GM12878 (cell line): Measurements from ENCODE around the gene MICAL3. TPM values are rescaled to one million over a fixed set of nuclear protein-coding genes. Genes with fewer than 3 reads are reported as not detected.

Experiments
- ATAC-seq: fragments of 200-7000 bp; cut with Tn5 transposase; 3 replicates; pipeline ENCODE4 v1.9.1; 2020; ENCODE audit warnings: mild to moderate bottlenecking, moderate library complexity
- BruUV-seq: library from RNA; stranded (reverse); fragments of 400-500 nt; replicated peaks from 2 replicates; lab custom pipeline; 2021; lab: Mats Ljungman, UMichigan
- CTCF ChIA-PET: fragments of 300-600 bp; sonication (Branson Sonifier 250); formaldehyde crosslinking; extraction: SDS; loops from one replicate; lab custom pipeline; 2021; ENCODE audit warnings: inconsistent platforms; lab: Yijun Ruan, JAX
- POLR2A ChIA-PET: fragments of 350-600 bp; formaldehyde crosslinking; extraction: SDS; loops from one replicate; lab custom pipeline; 2021; ENCODE audit warnings: inconsistent platforms; lab: Charles Lee
- RAD21 ChIA-PET: fragments of 300-600 bp; sonication (Branson Sonifier 250); formaldehyde crosslinking; loops from one replicate; lab custom pipeline; 2023; ENCODE audit warnings: antibody characterized with exemption; ENCODE audit not compliant: unreplicated experiment; lab: Charles Lee
- SMC1A ChIA-PET: fragments of 300-600 bp; sonication (Branson Sonifier 250); formaldehyde crosslinking; loops from one replicate; lab custom pipeline; 2023; ENCODE audit not compliant: unreplicated experiment, uncharacterized antibody; lab: Charles Lee
- DNase-seq: peaks from one replicate; pipeline ENCODE4 v3.0.0-alpha.2; 2011; ENCODE audit warnings: low read depth, low spot score
- FAIRE-seq: peaks from 3 replicates; lab custom pipeline; 2011; peaks lifted over from hg19 to GRCh38; lab: Jason Lieb, UNC
- H2AFZ ChIP-seq: 2 replicates; pipeline ENCODE4 v1.6.0; 2011; ENCODE audit warnings: low read depth, low read length, control low read depth; ENCODE audit not compliant: control insufficient read depth
- H3K27ac ChIP-seq: 2 replicates; pipeline ENCODE4 v1.5.1; 2011; ENCODE audit warnings: control low read depth; ENCODE audit not compliant: control insufficient read depth, insufficient read depth
- H3K27me3 ChIP-seq, 2 experiments: replicated peaks in 1 of 2; 2 replicates each; pipeline versions ENCODE4 v1.6.0 to v1.6.1; 2011; ENCODE audit warnings: low read length in 1 of 2; ENCODE audit not compliant: control insufficient read depth in 2 of 2, insufficient read depth in 2 of 2
- H3K36me3 ChIP-seq, 2 experiments: 2 replicates each; pipeline ENCODE4 v1.5.1; 2011; ENCODE audit warnings: low read length in 1 of 2; ENCODE audit not compliant: control insufficient read depth in 2 of 2, insufficient read depth in 2 of 2
- H3K4me1 ChIP-seq: 2 replicates; pipeline ENCODE4 v1.6.1; 2011; ENCODE audit warnings: mild to moderate bottlenecking, low read length, moderate library complexity, mixed read lengths; ENCODE audit not compliant: control insufficient read depth, insufficient read depth
- H3K4me2 ChIP-seq: 2 replicates; pipeline ENCODE4 v1.6.0; 2011; ENCODE audit warnings: control low read depth; ENCODE audit not compliant: control insufficient read depth, insufficient read depth
- H3K4me3 ChIP-seq: fragments of 200-600 bp; sonication (generic); 2 replicates; pipeline ENCODE4 v1.5.1; 2016
- H3K79me2 ChIP-seq: 2 replicates; pipeline ENCODE4 v1.6.0; 2011; ENCODE audit warnings: low read length; ENCODE audit not compliant: control insufficient read depth, insufficient read depth
- H3K9ac ChIP-seq: 2 replicates; pipeline ENCODE4 v1.8.0; 2011; ENCODE audit warnings: low read length, control low read depth, mixed read lengths; ENCODE audit not compliant: control insufficient read depth, insufficient read depth
- H3K9me3 ChIP-seq: replicated peaks from 3 replicates; pipeline ENCODE4 v1.5.1; 2011; ENCODE audit warnings: mild to moderate bottlenecking, low read length; ENCODE audit not compliant: control insufficient read depth, insufficient read depth
- H4K20me1 ChIP-seq: 2 replicates; pipeline ENCODE4 v1.6.0; 2011; ENCODE audit not compliant: control insufficient read depth, insufficient read depth
- BCL11A ChIP-seq: IDR thresholded peaks from 2 replicates; pipeline ENCODE4 v1.6.1; 2011; ENCODE audit warnings: low read depth, low read length
- GABPA ChIP-seq: IDR thresholded peaks from 2 replicates; pipeline ENCODE4 v1.6.1; 2014; ENCODE audit warnings: antibody characterized with exemption, low read depth, mild to moderate bottlenecking, inconsistent platforms
- MTA2 ChIP-seq: fragments of 450-650 bp; IDR thresholded peaks from 2 replicates; pipeline ENCODE4 v1.6.1; 2016; ENCODE audit warnings: low read depth, mild to moderate bottlenecking, moderate library complexity
- POLR2A ChIP-seq: IDR thresholded peaks from 2 replicates; pipeline ENCODE4 v1.6.1; 2011; ENCODE audit warnings: low read depth, mild to moderate bottlenecking, low read length
- ZNF384 ChIP-seq: IDR thresholded peaks from 2 replicates; pipeline ENCODE4 v1.6.1; 2012; ENCODE audit warnings: low read depth, mild to moderate bottlenecking, low read length, improper control_type of control experiment, borderline replicate concordance
- ZNF622 ChIP-seq: fragments of 450-650 bp; IDR thresholded peaks from 2 replicates; pipeline ENCODE4 v1.6.1; 2017; ENCODE audit warnings: mild to moderate bottlenecking, inconsistent platforms
- WGBS: methylation state at CpG from one replicate; pipeline ENCODE4 v1.1.6; 2016; ENCODE audit warnings: low lambda C conversion rate; ENCODE audit not compliant: insufficient replicate concordance, insufficient coverage; ENCODE audit errors: missing lambda C conversion rate; 5-methylcytosine and 5-hydroxymethylcytosine counted together
- in situ Hi-C: fragments of 300-500 bp; cut with MboI; formaldehyde crosslinking; loops from 9 replicates; pipeline ENCODE4 v1.14.3; 2018; ENCODE audit warnings: mixed read lengths
- intact Hi-C: fragments of 100-400 bp; cut with micrococcal nuclease; formaldehyde crosslinking; loops from one replicate; pipeline ENCODE4 v1.14.2; 2022; ENCODE audit not compliant: unreplicated experiment
- polyA plus RNA-seq, 11 experiments: library from polyadenylated mRNA; depleted of rRNA in 4 of 11; unstranded in 6 of 11; stranded (reverse) in 5 of 11; fragments of >200 nt; fragmentation: Nextera tagmentation in 4 of 11; fragmentation: Illumina TruSeq in 1 of 11; extraction: Ambion mirVana in 4 of 11; extraction: Trizol in 1 of 11; gene quantifications; 1 replicate in 1 of 11; 2 replicates in 10 of 11; pipeline versions ENCODE4 v1.2.1 to v1.2.3, GENCODE V29; 2011 to 2016; ENCODE audit warnings: inconsistent platforms in 2 of 11, missing spikeins in 2 of 11, low read depth in 1 of 11
- total RNA-seq, 4 experiments: library from RNA; depleted of rRNA in 3 of 4; stranded (reverse); fragments of >200 nt in 3 of 4; fragmentation: Illumina TruSeq in 1 of 4; extraction: Trizol in 1 of 4; gene quantifications; 2 replicates each; pipeline versions ENCODE4 v1.2.1 to v1.2.3, GENCODE V29; 2013 to 2021
- TF ChIP-seq, protein P1 (sequence below): fragments of 450-650 bp; IDR thresholded peaks from 2 replicates; pipeline ENCODE4 v1.6.1; 2017; ENCODE audit warnings: mild to moderate bottlenecking, moderate library complexity
- TF ChIP-seq, protein P2 (sequence below): IDR thresholded peaks from 2 replicates; pipeline ENCODE4 v1.6.1; 2011; ENCODE audit warnings: borderline replicate concordance, low read depth, mild to moderate bottlenecking, moderate library complexity, low read length; ENCODE audit not compliant: insufficient read depth, poor library complexity, severe bottlenecking

The MICAL3 gene
- total and polyA plus RNA-seq, 10 of the 15 experiments (the other 5 are each of a cell fraction or from before 2014, with no cell fraction given): 2.6 to 92.2 (median 24.0) TPM

DNA sequence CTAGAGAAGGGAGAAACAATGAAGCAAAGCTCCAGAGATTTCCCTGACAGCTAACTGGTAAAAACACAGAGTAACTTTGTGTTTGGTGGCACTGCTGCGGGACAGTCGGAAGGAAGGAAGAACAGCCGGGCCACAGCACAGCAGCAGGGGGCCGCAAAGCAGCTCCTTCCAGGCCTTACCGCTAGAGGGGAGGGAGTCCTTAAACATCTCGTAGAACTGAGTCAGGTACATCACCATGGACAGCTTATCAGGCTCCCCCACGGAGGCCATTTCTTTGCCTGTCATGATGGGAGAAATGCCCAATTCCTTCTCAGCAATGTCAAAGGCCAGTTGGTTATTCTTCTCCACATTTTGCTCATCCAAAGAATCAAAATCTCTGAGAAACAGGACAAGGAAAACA lies 135.5 kb downstream of the MICAL3 start (continued):
- TF ChIP-seq, protein P1, sequence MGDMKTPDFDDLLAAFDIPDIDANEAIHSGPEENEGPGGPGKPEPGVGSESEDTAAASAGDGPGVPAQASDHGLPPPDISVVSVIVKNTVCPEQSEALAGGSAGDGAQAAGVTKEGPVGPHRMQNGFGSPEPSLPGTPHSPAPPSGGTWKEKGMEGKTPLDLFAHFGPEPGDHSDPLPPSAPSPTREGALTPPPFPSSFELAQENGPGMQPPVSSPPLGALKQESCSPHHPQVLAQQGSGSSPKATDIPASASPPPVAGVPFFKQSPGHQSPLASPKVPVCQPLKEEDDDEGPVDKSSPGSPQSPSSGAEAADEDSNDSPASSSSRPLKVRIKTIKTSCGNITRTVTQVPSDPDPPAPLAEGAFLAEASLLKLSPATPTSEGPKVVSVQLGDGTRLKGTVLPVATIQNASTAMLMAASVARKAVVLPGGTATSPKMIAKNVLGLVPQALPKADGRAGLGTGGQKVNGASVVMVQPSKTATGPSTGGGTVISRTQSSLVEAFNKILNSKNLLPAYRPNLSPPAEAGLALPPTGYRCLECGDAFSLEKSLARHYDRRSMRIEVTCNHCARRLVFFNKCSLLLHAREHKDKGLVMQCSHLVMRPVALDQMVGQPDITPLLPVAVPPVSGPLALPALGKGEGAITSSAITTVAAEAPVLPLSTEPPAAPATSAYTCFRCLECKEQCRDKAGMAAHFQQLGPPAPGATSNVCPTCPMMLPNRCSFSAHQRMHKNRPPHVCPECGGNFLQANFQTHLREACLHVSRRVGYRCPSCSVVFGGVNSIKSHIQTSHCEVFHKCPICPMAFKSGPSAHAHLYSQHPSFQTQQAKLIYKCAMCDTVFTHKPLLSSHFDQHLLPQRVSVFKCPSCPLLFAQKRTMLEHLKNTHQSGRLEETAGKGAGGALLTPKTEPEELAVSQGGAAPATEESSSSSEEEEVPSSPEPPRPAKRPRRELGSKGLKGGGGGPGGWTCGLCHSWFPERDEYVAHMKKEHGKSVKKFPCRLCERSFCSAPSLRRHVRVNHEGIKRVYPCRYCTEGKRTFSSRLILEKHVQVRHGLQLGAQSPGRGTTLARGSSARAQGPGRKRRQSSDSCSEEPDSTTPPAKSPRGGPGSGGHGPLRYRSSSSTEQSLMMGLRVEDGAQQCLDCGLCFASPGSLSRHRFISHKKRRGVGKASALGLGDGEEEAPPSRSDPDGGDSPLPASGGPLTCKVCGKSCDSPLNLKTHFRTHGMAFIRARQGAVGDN: no peak
- TF ChIP-seq BCL11A: no peak
- TF ChIP-seq, protein P2, sequence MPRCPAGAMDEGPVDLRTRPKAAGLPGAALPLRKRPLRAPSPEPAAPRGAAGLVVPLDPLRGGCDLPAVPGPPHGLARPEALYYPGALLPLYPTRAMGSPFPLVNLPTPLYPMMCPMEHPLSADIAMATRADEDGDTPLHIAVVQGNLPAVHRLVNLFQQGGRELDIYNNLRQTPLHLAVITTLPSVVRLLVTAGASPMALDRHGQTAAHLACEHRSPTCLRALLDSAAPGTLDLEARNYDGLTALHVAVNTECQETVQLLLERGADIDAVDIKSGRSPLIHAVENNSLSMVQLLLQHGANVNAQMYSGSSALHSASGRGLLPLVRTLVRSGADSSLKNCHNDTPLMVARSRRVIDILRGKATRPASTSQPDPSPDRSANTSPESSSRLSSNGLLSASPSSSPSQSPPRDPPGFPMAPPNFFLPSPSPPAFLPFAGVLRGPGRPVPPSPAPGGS: no peak

DNA sequence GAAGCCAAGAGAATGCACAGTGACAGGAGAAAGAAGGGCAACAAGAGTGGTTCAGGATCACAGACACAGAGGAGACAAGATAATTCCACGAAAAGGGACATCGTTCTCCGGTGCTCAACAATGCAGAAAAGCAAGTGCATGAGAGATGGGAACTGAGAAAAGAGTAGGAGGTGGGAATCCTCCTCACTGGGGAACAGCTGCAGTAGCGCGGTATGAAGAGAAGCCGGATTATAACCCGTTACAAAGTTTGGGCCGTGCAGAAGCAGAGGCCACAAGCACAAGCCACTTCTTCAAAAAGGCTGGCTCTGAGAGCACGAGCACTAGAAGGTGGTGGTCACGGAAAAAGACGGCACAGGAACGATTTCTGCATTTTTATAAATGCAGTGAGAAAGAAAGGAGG lies 135.9 kb downstream of the MICAL3 start:
- H3K4me3 ChIP-seq: no peak overlapping the region
- in situ Hi-C loops: no loop called here
- FAIRE-seq: no peak
- no peak overlapping the region for H2AFZ ChIP-seq
- peaks cover 23 to 32% of the 10 kb centered on the region in 2 experiments for H3K36me3 ChIP-seq
- no peak for TF ChIP-seq GABPA
- no peak for TF ChIP-seq MTA2
- no peak for TF ChIP-seq POLR2A
- no peak for TF ChIP-seq ZNF384
- no peak for TF ChIP-seq ZNF622
- BruUV-seq: no TSS peak
- intact Hi-C loops: no loop called here
- no peak overlapping the region for H3K4me2 ChIP-seq
- no peak overlapping the region for H3K27ac ChIP-seq
- H4K20me1 ChIP-seq: no peaks in the 10 kb centered on the region
- ChIA-PET SMC1A (interaction anchor here (0.6 to 1.3 kb wide), 2 partner anchors 76 to 135 kb away, joined by 3 read pairs; no protein-coding TSS in a partner anchor), CTCF (interaction anchor here (0.6 to 1.1 kb wide), 2 partner anchors 58 to 115 kb away, joined by 3 read pairs; no protein-coding TSS in a partner anchor), RAD21 (interaction anchor here (1.3 kb wide), 2 partner anchors 58 to 188 kb away, joined by 4 read pairs; no protein-coding TSS in a partner anchor), POLR2A (no interaction called here)
- H3K79me2 ChIP-seq: no peaks in the 10 kb centered on the region
- no peak for DNase-seq
- no peaks in the 10 kb centered on the region for H3K27me3 ChIP-seq
- no peaks in the 10 kb centered on the region for H3K4me1 ChIP-seq
- no peaks in the 10 kb centered on the region for H3K9me3 ChIP-seq
- no peak overlapping the region for H3K9ac ChIP-seq
- ATAC-seq: no peak
- WGBS: 71% methylated on average over 12 of the region's 12 CpGs
